Duodenal mucosa (tissue), 2 donors: ENCODE results near the gene GAL3ST2.
A peak's percentile ranks its signal among the peaks of the same experiment; 100 is the strongest.
"Not testable (repeated sequence)": the region's sequence is repeated elsewhere in the genome, so short reads cannot be mapped to it uniquely, and the experiment has no call there.

Experiments
- H3K27ac ChIP-seq: one replicate; pipeline ENCODE4 v1.7.0; 2013; ENCODE audit warnings: low read depth, low read length
- H3K27me3 ChIP-seq, 2 donors: one replicate each; pipeline ENCODE4 v1.7.0; 2013; ENCODE audit warnings: low read length in 2 of 2, control low read depth in 1 of 2; ENCODE audit not compliant: insufficient read depth in 2 of 2, control insufficient read depth in 1 of 2
- H3K36me3 ChIP-seq, 2 donors: one replicate each; pipeline ENCODE4 v1.7.0; 2013; ENCODE audit warnings: low read length in 2 of 2, control low read depth in 1 of 2; ENCODE audit not compliant: insufficient read depth in 2 of 2, control insufficient read depth in 1 of 2
- H3K4me1 ChIP-seq, 2 donors: one replicate each; pipeline ENCODE4 v1.7.0; 2013; ENCODE audit warnings: low read length in 2 of 2, control low read depth in 1 of 2; ENCODE audit not compliant: insufficient read depth in 2 of 2, control insufficient read depth in 1 of 2
- H3K4me3 ChIP-seq, 2 donors: one replicate each; pipeline ENCODE4 v1.7.0; 2013; ENCODE audit warnings: low read length in 2 of 2, low read depth in 1 of 2
- H3K9ac ChIP-seq, 2 donors: one replicate each; pipeline ENCODE4 v1.7.0; 2013; ENCODE audit warnings: low read length in 2 of 2, low read depth in 1 of 2
- H3K9me3 ChIP-seq, 2 donors: one replicate each; pipeline ENCODE4 v1.7.0; 2013; ENCODE audit warnings: low read length in 2 of 2, control low read depth in 1 of 2; ENCODE audit not compliant: control insufficient read depth in 1 of 2

The GAL3ST2 gene

GRCh38 chr2:241776336-241777169 is at the start of gene GAL3ST2:
GAL3ST2 (plus strand) TSS chr2:241776822; CDS start chr2:241776956, 134 bp downstream.
- H3K4me1 ChIP-seq, result peaks cover 15 to 18% of the 10 kb centered on the region in 2 donors
- H3K36me3 ChIP-seq, result no peaks in the 10 kb centered on the region
- no peak within 1 kb of the TSS for H3K27ac ChIP-seq
- H3K4me3 ChIP-seq, result no peak within 1 kb of the TSS
- H3K9ac ChIP-seq, result no peak within 1 kb of the TSS
- H3K27me3 ChIP-seq, result no peaks in the 10 kb centered on the region
- no peaks in the 10 kb centered on the region for H3K9me3 ChIP-seq

- Histone ChIP-seq H3K9ac (no peak overlapping the region), H3K27me3 (no peaks in the 10 kb centered on the region), H3K4me1 (no peaks in the 10 kb centered on the region), H3K36me3 (peaks cover 6 to 17% of the 10 kb centered on the region in 2 donors), H3K4me3 (no peak overlapping the region), H3K27ac (no peak overlapping the region), H3K9me3 (peaks cover 6% of the 10 kb centered on the region in 2 donors)
Measured at GRCh38 chr2:241728000-241728399, 48.6 kb upstream of the GAL3ST2 start.

GRCh38 chr2:241728627-241729026 is 48.0 kb upstream of the GAL3ST2 start:
- Histone ChIP-seq H3K9me3 (peaks cover 0 to under 1% of the 10 kb centered on the region in 2 donors), H3K36me3 (peaks cover 0 to 11% of the 10 kb centered on the region in 2 donors), H3K4me3 (no peak overlapping the region), H3K27me3 (no peaks in the 10 kb centered on the region), H3K27ac (no peak overlapping the region), H3K9ac (no peak overlapping the region), H3K4me1 (no peaks in the 10 kb centered on the region)

DNA sequence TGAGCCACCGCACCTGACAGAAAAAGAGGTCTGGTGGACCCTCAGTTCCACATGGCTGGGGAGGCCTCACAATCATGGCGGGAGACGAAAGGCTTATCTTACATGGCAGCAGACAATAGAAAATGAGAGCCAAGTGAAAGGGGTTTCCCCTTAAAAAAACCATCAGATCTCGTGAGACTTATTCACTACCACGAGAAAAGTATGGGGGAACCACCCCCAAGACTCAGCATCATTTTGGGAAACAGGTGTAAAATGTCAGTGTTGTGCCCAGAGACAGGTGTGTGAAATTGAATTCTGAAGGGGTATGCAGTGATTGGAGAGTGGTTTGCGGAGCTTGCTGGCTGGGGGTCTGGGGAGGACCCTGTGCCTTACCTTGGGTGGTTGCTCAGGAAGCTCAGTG is 46.8 kb upstream of the GAL3ST2 start:
- Histone ChIP-seq H3K9me3 (no peaks in the 10 kb centered on the region), H3K4me3 (no peak overlapping the region), H3K27ac (no peak overlapping the region), H3K36me3 (no peaks in the 10 kb centered on the region), H3K4me1 (peaks cover 0 to 4% of the 10 kb centered on the region in 2 donors), H3K27me3 (no peaks in the 10 kb centered on the region), H3K9ac (no peak overlapping the region)

DNA sequence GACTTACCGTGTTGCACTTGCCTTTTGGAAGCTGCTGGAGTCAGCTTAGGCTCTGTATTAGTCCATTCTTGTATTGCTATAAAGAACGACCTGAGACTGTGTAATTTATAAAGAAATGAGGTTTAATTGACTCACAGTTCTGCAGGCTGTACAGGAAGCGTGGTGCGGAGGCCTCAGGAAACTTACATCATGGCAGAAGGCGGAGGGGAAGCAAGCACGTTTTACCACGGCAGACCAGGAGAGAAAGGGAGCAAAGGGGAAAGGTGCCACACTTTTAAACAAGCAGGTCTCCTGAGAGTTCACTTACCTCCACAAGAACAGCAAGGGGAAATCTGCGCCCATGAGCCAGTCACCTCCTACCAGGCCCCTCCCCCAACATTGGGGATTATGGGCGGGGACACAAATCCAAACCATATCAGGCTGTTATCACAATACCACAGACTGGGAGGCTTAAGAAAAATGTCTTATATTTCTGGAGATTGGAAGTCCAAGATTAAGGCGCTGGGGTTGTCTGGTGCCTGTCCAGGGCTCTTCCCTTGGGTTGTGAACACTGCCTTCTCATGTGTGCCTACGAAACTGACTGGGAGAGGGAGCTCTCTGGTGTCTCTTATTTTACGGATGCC is 45.8 kb upstream of the GAL3ST2 start:
- no peak overlapping the region for H3K4me3 ChIP-seq
- H3K9ac ChIP-seq, result no peak overlapping the region
- H3K4me1 ChIP-seq, result peaks cover 4% of the 10 kb centered on the region in 2 donors
- H3K27ac ChIP-seq, result no peak overlapping the region
- H3K27me3 ChIP-seq, result no peaks in the 10 kb centered on the region
- no peaks in the 10 kb centered on the region for H3K9me3 ChIP-seq
- H3K36me3 ChIP-seq, result no peaks in the 10 kb centered on the region

DNA sequence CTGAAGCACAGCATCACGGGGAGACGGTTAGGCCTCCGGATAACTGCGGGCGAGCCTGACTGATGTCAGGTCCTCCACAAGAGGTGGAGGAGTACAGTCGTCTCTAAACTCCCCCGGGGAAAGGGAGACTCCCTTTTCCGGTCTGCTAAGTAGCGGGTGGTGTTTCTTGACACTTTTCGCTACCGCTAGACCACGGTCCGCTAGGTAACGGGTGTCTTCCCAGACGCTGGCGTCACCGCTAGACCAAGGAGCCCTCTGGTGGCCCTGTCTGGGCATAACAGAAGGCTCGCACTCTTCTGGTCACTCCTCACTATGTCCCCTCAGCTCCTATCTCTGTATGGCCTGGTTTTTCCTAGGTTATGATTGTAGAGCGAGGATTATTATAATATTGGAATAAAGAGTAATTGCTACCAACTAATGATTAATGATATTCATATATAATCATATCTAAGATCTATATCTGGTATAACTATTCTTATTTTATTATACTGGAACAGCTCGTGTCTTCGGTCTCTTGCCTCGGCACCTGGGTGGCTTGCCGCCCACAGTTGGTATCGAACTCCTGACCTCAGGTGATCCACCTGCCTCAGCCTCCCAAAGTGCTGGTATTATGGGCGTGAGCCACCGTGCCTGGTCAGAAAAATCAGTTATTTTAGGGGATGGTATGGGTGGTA is 44.0 kb upstream of the GAL3ST2 start:
- not testable (repeated sequence) for H3K4me3 ChIP-seq, H3K36me3 ChIP-seq, H3K9me3 ChIP-seq, H3K9ac ChIP-seq, H3K27me3 ChIP-seq, H3K27ac ChIP-seq, H3K4me1 ChIP-seq

DNA sequence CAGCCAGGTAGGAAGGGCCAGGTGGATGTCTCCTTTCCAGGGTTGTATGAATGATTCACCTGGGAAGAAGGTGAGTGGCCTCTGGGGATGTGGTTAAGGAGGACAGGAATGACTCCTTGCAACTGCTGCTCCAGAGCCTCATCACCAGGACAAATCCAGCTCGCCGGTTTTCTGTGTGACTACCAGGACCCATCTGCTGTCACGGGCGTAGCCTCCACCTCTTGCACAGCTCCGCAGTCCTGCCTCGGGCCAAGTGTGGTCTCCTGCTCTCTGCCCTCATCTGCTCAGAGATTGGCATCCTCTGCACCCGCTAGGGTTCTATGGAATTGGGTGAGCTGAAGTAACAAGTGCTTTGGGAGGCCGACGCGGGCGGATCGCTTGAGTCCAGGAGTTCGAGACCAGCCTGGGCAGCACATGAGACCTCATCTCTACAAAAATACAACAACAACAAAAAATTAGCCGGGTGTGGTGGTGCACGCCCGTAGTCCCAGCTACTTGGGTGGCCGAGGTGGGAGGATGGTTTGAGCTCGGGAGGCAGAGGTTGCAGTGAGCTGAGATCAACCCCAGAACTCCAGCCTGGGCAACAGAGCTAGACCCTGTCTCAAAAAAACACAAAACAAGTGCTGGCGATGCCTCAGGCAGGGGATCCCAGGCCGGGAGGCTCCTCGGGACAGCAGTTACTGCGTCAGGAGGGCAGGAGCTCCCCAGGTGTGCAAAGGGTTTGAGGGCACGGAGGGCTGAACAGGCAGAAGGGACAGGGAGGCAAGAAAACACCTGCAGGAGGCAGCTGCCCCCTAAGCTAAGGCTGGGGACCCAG is 43.0 kb upstream of the GAL3ST2 start:
- peak overlapping the region; percentile 54 to 55 for H3K4me3 ChIP-seq
- H3K27ac ChIP-seq, result no peak overlapping the region
- H3K9me3 ChIP-seq, result no peaks in the 10 kb centered on the region
- peak overlapping the region; percentile 33 to 53 for H3K9ac ChIP-seq
- H3K27me3 ChIP-seq, result no peaks in the 10 kb centered on the region
- H3K4me1 ChIP-seq, result peaks cover 4% of the 10 kb centered on the region in 2 donors
- peaks cover 0 to under 1% of the 10 kb centered on the region in 2 donors for H3K36me3 ChIP-seq

DNA sequence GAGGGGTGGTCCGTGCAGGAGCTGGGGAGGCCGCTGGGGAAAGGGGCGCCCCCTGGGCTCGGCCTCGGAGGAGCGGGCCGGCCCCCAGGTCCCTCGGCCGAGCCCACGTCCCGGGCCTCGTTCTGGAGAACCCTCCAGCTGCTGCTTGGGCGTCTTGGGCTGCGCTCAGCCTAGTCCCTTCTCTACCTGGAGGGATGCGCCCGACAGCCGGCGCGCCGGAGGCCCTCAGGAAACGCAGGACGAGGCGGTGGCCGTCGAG is 42.5 kb upstream of the GAL3ST2 start:
- no peaks in the 10 kb centered on the region for H3K27me3 ChIP-seq
- no peaks in the 10 kb centered on the region for H3K9me3 ChIP-seq
- H3K4me1 ChIP-seq, result peaks cover 4% of the 10 kb centered on the region in 2 donors
- no peak overlapping the region for H3K27ac ChIP-seq
- H3K4me3 ChIP-seq, result peak overlapping the region; percentile 54 to 55
- peaks cover 0 to 3% of the 10 kb centered on the region in 2 donors for H3K36me3 ChIP-seq
- peak overlapping the region; percentile 33 to 53 for H3K9ac ChIP-seq

GRCh38 chr2:241734467-241735208 is 42.0 kb upstream of the GAL3ST2 start, which contains the start of gene D2HGDH:
D2HGDH (plus strand) TSS chr2:241734630; CDS start chr2:241735225, 595 bp downstream.
- no peaks in the 10 kb centered on the region for H3K27me3 ChIP-seq
- peak within 1 kb of the TSS; percentile 84 to 88 for H3K4me3 ChIP-seq
- H3K9me3 ChIP-seq, result no peaks in the 10 kb centered on the region
- peaks cover 0 to 3% of the 10 kb centered on the region in 2 donors for H3K36me3 ChIP-seq
- peak within 1 kb of the TSS; percentile 73 to 86 for H3K9ac ChIP-seq
- peaks cover 4% of the 10 kb centered on the region in 2 donors for H3K4me1 ChIP-seq
- peak within 1 kb of the TSS; percentile 92 for H3K27ac ChIP-seq
